ENCODE results near the gene CREB5.

CREB5 gene

GRCh38 chr7:28481091-28481926, 69.0 kb downstream of the CREB5 start:
- no peak for DNase-seq

DNA sequence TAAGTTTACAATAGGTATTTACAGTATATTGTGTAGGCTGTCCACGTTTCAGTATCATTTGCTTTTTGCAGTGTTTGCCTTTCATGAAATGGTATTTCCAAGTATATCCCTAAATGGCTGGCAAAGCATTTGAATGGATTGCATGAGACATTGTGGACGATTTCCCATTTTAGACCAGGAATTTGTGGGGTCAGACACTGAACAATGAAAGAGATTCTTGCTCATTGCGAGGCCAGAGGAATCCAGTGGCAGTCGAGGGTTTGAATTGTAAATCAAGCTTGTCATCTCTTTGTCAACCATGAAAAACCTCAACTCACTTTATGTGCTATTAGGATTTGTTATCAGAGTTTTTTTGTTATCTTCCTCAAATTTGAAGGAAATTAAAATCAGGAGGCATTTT, 70.8 kb downstream of the CREB5 start:
- DNase-seq = no peak

DNA sequence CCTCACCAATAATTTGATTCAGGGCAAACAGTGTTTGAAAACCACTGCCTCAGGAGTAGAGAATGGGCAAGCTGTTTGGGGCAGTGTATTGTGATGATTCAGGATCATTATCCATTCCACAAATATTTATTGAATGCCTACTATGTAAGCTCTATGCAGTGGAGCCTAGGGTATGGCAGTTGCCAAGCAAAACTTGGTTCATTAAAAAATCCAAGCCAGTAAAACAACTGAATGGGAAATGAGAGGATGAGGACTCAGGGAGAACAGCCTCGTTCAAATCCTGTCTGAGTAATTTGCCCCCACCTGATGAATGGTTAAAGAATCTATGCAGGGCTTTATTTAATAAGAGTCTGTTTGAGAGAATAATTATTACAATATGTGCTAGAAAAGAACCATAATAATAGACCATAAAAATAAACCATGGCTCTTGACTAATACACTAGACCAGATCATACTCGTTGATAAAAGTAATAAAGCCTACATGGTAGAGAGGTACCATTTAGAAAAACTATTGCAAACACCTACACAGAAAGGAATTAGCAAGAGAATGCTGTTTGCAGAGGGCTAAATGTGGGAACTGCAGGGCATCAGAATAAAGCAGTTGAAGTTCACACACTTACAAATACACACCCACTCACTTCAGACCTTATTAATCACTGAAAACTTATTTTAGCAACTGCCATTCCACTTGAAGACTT, 71.7 kb downstream of the CREB5 start:
- DNase-seq = no peak

GRCh38 chr7:28484606-28484935, 72.3 kb downstream of the CREB5 start:
- DNase-seq = no peak

DNA sequence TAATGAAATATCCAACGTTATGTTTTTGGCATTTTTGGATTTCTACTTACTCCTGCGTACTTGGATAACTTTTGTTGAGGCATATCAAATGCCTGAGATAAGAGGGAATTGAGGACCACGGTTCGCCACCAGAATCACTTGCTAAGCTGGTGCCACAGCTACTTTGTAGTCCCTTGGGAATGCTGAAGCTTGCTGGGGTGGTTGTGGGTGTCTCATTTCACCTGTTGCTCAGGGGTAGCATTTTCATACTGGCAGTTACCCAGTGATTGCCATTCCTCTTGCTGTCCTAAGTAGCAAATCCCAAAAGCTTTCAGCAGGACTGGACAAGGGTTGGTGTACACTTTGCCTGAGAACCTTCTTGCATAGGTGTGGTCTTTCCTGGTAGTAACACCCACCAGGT, 75.2 kb downstream of the CREB5 start:
- DNase-seq = no peak

DNA sequence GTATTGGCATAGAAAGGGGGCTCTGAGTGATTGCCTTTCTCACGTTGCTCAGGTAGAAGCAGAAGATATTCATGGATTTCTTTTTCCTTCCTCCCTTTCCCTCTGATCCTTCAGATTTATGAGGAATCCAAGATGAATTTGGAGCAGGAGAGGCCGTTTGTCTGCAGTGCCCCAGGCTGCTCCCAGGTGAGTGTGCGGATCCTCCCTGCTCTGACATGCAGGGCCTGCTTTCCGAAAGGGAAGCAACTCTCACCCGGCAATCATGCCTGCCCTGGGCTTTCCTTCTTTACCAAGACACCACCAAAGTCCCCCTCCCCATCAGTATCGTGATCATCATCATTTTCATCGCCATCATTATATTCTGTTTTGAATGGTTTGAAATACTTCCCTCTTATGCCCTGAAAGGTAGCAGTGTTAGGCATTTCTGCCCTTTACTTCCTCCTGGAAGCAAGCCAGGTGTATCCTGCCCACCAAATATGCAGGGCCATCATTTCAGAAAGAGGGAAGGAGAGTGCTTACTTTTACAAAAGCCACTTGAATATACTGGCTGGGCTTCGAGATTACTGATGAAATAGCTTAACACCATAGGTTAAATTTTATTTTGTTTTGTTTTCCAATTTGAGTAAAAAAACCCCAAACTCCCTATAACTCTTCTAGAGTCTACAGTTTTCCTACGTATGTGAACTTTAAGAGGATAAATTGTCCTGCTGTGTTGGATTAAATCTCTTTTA, 75.9 kb downstream of the CREB5 start:
- DNase-seq = no peak

DNA sequence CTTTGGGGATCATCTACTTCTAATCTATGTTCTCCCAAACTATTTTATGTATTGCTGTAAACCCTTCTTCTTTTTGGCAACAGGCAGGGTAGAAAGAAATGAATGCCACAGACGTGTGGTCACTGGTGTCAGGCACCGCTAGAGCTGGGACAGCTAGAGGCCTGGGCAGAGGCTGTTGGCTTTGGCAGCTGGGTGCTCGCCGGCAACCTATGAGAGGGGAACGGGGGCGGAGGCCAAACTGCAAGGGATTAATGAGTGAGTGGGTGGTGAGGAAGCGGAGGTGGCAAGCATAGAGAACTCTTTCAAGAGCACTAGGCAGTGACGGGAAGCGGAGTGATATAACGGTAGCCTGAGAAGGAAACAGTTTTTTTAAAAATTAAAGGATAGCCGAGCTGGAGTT, 78.5 kb downstream of the CREB5 start:
- no peak for DNase-seq

DNA sequence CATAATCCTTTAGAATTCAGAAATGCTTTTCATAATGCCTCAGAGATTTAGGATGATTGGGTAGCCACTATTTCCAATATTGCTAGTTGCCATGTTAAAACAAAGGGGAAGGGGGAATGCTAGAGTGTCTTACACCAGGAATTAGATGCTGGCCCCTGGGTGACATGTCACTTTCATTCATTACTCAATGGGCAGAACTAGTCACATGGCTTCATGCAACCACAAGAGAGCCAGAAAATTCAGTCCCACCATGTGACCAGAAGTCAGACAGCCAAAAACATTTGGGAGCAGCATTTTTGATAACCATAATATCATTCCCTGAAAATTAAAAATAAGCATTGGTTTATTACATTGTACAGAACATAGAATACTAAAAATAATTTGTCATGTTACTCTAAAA, 81.2 kb downstream of the CREB5 start:
- no peak for DNase-seq

DNA sequence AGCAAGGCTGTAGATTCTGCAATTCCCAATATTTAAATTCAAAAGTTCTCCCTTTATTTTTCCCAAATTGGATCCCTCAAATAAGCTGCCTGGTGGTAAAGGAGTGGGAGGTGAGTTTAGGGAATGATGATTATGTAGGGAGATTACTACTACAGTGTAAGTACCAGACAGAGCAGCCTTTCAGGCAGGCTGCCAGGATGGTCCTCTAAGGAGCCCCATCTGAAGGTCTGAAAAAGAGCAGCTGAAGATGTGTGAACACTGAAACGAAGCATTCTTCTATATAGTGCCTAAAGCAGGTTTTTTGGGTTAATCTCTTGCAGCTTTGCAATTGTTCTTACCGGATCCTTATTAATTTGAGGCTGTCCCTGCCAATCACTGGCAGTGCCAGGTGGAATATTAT, 84.7 kb downstream of the CREB5 start:
- no peak for DNase-seq

DNA sequence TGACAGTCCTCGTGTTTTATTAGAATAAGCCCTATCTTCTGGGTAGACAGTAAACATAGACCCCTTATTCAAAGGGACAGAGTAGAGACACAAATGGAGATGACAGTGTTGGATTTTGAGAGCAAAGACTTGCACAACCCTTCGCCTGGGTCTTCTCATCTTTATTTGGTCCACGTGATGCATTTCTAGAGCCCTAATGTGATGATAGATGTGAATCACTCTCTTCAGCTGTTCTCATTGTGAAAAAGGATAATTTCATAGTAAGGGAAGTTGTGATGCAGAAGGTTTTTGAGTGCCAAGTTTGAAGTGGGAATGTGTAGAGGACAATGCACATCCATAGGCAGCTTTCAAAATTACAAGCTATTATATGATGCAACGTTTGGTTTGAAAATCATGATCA, 86.3 kb downstream of the CREB5 start:
- no peak for DNase-seq

- DNase-seq = no peak
Observed at GRCh38 chr7:28500138-28500537, 87.8 kb downstream of the CREB5 start.

- no peak for DNase-seq
Observed at GRCh38 chr7:28502408-28502807, 90.1 kb downstream of the CREB5 start.

DNA sequence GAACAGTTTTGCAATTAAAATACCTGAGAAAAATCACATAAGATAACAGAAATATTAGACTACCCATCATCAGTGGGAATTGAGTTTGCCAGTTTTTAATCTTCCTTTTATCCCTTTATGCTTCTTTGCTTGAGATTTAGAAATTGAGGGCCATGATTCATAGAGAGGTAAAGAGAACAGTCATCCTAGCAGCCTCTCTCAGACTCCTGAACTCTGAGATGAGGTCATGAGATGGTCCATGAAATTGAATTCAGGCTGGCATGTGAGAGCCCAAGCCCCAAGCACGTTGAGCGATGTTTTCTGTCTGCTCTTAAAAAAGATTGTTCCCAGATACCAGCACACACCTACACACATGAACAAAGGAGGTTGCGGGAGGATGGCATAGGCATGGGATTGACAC, 91.1 kb downstream of the CREB5 start:
- no peak for DNase-seq

- DNase-seq = no peak
Observed at GRCh38 chr7:28505014-28505413, 92.7 kb downstream of the CREB5 start.

- no peak for DNase-seq
Observed at GRCh38 chr7:28505867-28506266, 93.5 kb downstream of the CREB5 start.

- no peak for DNase-seq
Observed at GRCh38 chr7:28507525-28508282, 95.4 kb downstream of the CREB5 start.

GRCh38 chr7:28509251-28510025, 97.1 kb downstream of the CREB5 start:
- no peak for DNase-seq

- DNase-seq = no peak
Observed at GRCh38 chr7:28510026-28510369, 97.7 kb downstream of the CREB5 start.

DNA sequence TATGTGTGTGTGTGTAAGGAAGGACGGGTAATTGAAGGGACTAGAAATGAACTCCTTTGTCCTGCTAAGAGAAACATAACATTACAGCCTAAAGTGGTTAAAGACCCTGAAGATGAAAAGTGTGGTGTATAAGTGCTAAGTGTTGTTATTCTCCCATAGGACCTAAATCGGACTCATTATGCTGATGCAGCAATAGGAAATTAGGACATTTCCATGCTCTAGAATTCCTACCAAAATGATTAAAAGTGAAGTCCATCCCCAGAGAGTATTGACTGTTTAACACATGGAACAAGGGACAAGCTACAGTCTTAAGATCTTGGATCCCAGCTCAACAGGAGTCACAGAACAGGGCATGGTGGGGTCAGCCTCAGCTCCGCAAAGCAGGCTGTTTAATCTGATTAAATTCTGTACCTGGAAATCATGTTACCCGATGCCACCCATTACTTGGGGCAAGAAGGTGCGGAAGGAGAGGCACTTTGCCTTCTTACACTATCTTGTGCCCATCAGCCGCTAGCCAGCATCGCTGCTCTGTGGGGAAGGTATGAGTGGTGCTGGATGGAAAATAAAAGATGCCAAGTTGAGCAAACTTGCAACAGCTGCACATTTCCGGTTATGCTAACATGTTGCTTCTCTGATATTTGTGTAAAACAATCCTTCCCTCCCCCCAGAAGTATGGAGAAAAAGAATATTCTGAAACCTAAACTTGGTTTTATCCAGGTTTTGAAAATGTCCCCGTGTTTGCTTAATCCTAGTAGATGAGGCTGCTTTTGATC, 100.5 kb downstream of the CREB5 start:
- DNase-seq = no peak

GRCh38 chr7:28516390-28517172, 104.3 kb downstream of the CREB5 start:
- no peak for DNase-seq

DNA sequence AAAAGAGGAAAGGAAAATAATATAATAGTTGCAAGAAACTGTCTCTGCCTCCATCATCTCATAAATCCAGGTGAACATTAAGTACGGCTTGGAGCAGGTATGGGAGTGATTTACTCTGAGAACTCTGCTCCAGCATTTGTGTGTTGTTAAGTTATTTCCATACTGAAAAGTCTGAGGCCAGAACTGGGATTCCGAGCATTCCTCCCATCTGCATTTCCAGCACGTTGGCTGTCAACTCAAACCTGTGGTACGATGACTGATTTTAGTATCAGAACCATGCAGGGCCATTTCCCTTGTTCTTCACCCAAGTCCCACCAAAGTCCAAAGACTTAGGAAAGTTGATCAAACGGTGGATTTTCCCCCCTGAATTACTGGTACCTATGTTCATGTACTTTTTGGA, 104.9 kb downstream of the CREB5 start:
- no peak for DNase-seq
